GM21360 (cell line): Measurements from ENCODE around the gene SDR42E2.
"Not testable (repeated sequence)": the region's sequence is repeated elsewhere in the genome, so short reads cannot be mapped to it uniquely, and the experiment has no call there.

Experiments used
- ATAC-seq: cut with Tn5 transposase; IDR thresholded peaks from one replicate; pipeline ENCODE4 v1.9.1; 2021; ENCODE audit warnings: mild to moderate bottlenecking, moderate library complexity; ENCODE audit not compliant: unreplicated experiment

The SDR42E2 gene

DNA sequence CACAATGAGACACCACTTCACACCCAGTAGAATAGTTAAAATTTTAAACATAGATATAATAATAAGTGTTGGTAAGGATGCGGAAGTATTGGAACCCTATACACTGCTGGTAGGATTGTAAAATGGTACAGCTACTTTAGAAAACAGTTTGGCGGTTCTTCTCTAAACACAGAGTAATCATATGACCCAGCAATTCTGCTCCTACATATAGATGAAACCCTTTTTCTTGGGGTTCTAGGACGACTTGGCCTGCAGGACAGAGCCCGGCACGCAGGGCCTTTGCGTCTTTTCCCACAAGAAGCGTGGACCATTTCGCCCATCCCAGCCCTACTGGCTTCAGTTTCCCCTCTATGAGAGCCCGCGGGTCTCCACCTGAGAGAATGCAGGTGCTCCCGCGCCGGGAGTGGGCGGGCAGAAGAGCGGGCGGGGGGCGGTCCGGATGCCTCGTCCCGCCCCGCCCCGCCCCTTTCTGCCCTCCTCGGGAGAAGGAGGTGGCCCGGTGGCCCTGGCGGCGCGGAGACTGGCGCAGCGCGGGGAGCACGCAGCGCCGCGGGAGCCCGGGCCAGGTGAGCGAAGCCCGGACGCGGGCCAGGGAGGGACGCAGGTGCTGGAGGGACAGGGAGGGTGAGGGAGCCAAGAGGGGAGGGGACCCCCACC lies at the start of gene SDR42E2:
TSS of gene SDR42E2 (plus strand) at position 508 of the 657 bp plus-strand sequence. CDS start 3,077 bp downstream, outside the sequence.
- no peak for ATAC-seq

DNA sequence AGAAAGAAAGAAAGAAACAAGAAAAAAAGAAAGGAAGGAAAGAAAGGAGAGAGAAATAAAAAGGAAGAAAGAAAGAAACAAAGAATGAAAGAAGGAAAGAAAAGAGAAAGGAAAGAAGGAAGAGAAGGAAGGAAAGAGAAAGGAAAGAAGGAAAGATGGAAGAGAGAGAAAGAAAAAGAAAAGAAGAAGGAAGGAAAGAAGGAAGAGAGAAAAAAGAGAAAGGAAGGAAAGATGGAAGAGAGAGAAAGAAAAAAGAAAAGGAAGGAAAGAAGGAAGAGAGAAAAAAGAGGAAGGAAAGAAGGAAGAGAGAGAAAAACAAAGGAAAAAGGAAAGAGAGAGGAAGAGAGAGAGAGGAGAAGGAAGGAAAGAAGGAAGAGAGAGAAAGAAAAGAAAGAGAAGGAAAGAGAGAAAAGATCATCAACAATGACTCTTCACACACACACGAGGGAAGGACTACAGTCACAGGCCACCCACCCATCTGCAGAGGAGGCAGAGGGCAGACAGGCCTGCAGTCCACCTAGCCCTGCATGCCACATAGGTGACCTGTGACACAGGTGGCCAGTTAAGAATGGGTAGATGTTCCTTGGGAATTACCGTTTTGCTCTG lies 46.1 kb upstream of the SDR42E2 start:
- no peak for ATAC-seq

DNA sequence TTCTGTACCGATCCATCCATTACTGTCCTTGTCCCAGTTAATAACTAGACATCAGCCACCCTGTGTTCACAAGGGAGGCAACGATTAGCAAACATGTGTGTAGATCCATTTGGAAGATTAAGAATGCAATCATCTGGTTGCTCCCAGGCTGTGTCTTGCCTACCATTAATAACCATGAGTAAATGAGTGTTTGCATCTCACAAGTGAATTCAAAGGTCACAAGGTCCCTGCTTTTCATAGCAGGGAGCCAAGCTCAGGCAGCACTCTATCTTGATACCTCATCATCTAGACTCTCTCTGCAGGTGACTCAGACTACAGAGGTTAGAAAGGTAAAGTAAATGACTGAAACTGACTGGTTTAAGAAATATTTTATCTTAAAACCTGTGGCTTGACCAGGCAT lies 44.7 kb upstream of the SDR42E2 start:
- no peak for ATAC-seq

DNA sequence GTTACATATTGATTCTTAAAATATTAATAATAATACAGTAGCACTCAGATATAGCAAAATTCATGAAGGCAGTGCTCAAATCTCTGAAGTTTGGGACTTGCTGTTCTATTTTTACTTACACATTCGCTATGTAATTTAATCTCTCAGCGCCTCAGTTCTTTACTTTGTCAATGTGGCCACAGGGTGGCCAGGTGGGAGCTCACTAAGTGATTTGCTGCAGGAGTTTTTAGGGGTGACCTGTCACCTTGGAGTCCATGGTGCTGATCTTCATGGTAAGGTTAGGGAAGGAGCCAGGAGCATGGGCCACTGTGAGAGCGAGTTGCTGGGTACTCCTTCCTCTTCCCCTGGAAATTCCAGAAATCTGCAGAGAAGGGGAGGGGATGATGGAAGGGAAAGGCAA lies 41.9 kb upstream of the SDR42E2 start:
- no peak for ATAC-seq

DNA sequence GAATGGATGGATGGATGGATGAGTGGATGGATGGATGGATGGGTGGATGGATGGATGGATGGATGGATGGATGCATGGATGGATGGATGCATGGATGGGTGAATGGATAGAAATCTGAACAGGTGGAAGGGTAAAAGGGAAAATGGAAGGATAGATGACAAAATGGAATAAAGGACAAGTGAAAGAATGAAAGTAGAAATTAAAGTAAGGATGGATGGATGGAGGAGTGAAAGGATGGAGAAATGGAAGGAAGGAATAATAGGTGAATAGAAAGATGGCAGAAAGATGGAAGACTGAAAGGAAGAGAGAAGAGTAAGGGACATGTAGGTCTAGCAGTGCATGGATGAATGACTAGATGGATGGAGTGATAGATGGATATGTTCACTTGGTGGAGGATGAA lies 40.1 kb upstream of the SDR42E2 start:
- no peak for ATAC-seq

DNA sequence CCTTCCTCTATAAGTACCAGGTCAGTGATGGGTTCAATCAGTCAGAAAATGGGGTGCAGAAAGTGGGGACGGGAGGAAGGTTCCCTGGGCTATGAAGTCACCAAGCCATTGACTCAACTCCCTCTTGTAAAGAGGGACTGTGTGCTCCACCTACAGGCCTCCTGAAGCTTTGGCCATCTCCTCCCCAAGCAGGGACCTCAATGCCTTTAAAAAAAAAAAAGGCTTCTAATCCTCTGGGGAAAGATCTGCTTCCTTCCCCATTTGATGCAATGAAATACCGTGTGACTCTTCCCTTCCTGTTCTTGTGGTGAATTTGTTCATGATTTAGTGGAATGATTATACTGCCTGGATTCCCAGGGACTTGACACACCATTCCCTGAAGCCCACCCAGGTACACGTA lies 39.2 kb upstream of the SDR42E2 start:
- no peak for ATAC-seq

DNA sequence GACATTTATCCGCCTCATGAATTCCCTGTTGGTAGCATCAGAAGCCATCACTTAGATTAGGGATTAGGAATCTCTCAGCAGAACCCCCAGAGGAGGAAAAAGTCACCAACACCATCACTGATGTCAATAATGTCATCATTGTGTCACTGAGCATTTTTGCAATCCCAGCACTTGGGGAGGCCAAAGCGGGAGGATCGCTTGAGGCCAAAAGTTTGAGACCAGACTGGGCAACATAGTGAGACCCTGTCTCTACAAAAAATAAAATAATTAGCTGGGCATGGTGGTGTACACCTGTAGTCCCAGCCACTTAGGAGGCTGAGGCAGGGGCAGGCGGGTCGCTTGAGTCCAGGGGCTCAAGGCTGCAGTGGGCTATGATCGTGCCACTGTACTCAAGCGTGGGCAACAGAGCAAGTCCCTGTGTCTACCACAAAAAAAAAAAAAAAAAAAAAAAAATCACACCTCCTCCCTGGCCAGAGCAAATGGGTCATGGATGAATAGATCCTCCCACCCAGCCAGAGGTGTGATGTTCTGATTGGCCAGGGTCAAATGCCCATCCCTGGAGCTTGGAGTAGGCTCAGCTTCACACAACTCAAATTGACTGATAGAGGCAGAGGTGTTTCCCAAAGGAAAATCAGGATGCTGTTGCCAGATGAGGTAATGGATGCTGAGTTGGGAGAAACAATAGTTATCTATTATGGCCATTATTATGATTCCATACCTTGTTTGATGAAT lies 38.4 kb upstream of the SDR42E2 start:
- no peak for ATAC-seq

DNA sequence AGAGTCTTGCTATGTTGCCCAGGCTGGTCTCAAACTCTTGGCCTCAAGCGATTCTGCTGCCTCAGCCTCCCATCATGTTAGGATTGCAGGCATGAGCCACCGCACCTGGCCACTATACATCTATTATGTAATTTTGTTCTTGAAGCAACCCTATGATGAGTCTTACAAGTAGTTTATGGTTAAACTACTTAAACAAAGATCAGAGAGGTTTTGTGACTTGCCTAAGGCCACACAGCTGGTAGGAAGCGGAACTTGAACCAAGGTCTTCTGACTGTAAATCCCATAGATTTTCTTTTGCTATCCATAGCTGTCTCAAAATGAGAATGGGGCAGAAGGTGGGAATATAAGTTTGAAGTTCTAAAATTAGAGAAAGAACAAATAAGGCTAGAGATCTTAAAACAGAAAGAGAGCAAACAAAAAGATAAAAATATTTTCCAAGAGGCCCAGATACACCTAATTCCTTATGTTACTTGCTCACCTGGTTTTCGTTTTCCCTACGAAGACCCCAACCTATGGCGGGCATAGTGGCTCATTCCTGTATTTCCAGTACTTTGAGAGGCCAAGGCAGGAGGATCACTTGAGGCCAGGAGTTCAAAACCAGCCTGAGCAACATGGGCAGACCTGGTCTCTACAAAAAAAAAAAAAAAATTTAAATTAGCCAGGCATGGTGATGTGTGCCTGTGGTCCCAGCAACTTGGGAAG lies 37.6 kb upstream of the SDR42E2 start:
- ATAC-seq = no peak

DNA sequence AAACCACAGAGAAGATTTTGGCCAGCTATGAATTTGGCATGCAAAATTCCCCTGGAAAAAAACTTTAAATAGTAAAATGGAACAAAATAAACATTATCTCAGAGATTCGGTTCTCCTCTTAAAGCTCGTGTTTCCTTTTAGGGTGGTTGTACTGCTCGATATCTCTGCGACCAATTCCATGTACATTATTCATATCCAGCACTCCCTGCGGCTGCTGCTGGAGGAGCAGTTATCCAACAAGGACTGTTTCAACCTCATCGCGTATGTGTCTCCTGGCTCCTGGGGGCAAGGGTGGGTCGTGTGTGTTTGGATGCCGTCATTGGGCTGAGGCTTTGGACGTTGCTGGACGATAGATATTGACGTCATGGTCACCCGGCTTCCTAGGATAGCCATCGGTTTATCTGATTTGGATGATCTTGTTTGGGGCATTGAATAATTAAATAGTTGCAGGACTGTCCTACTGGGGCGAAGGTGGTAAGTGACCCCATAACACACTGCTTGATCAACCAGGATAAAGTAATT lies 36.2 kb upstream of the SDR42E2 start:
- no peak for ATAC-seq

DNA sequence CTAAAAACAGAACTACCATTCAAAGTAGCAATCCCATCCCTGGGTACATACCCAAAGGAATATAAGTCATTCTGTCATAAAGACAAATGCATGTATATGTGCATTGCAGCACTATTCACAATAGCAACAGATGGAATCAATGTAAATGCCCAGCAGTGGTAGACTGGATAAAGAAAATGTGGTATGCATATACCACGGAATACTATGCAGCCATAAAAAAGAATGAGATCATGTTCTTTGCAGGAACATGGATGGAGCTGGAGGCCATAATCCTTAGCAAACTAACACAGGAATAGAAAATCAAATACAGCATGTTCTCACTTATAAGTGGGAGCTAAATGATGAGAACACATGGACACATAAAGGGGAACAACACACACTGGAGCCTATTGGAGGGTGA lies 33.8 kb upstream of the SDR42E2 start:
- ATAC-seq = not testable (repeated sequence)

DNA sequence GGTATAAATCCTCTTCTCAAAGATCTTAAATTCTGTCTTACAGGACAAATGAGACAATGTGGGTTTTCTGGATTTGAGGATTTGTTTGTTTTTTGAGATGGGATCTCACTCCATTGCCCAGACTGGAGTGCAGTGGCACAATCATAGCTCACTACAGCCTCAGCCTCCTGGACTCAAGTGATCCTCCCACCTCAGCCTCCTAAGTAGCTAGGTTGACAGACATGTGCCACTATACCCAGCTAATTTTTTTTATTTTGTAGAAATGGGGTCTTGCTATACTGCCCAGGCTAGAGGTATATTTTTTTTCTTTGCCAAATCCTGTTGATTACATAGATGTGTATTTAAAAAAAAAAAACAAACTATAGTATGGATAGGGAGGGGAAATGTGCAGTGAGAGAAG lies 31.8 kb upstream of the SDR42E2 start:
- ATAC-seq = no peak

DNA sequence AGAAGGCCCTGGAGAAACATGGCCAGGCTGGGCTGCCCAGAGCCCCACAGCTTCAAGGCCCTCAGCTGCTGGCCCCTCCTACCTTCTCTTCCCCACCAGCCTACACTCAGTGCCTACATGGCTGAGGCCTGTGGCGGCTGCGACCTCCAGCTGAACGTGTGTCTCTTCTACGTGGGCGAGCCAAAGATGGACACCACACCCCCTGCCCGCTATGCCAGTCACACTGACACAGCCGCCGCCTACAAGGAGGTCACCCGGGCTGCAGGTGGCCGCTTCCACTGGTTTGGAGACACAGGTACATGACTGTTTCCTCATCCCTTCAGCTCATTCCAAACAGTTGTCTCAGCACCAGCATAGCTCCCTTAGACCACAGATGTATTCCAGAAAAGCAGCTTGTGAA lies 29.5 kb upstream of the SDR42E2 start:
- no peak for ATAC-seq

DNA sequence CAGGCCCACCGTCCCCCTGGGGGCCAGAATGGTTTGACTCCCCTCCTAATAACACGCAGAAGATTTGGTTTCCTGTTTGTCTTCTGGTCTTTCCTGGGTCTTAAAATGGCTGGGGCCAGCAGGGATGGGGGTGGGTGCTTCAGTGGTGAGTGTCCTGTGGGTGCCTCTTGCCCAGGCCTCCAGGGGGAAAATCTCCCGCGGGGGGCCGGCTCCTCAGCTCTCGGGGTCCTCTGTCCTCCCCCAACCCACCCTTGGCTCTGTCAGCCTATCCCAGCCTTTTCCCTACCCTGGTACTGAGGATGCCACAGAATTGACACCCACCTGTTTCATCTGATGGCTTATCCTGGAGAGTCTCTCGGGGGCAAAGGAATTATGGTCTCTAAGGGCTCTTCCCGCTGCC lies 23.8 kb upstream of the SDR42E2 start:
- ATAC-seq = no peak

DNA sequence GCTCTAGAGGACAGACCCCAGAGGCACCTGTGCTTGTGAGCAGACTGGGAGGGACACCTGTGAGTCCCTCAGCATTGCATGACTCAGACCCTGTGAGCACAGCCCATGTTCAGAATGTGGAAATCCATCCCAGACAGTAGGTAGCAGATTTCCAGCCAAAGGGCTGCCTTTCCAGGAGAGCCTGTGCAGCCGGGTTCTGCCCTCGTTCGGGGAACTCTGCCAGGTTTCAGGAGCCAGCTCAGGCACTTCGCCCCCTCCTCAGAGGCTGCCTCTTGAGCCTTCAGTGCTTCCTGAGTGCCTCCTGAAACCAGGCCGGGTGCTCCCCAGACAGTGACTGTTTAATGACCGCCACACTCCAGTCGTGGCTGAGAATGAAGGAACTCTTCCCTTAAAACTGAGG lies 23.3 kb upstream of the SDR42E2 start:
- ATAC-seq = no peak

DNA sequence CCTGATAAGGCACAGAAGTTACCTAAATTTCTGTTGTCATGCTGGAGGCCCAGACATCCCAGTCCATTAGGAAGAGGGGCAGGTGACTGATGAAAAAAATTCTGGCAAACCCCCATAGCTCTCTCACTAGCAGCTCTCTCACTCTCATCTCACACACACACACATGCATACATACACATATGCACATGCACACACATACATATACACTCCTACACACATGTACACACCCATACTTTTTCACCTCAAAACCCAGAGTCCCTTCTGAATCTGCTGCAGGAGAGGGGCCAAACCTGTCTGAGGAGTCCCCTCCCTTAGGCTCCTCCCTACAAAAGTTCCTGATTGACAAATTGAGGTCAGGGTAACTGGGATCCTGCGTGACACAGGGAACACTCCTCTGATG lies 22.6 kb upstream of the SDR42E2 start:
- ATAC-seq = no peak

DNA sequence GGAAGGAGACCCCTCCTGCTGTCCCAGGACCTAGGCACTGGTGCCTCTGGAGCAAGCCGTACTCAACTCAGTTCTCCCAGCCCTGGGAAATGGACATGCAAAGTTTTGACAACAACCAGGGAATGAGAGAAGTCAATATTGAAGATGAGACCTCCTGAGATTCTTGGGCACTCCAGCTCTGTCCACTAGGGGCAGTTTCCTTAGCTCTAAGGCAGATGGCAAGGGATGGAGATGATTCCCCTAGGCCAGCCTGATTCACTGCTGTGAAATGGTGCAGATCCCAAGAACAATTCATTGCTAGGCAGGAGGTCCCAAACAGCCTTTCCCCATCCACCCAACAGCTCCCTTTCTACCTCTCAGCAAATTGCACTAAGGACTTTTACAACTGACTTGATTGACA lies 20.5 kb upstream of the SDR42E2 start:
- ATAC-seq = no peak

DNA sequence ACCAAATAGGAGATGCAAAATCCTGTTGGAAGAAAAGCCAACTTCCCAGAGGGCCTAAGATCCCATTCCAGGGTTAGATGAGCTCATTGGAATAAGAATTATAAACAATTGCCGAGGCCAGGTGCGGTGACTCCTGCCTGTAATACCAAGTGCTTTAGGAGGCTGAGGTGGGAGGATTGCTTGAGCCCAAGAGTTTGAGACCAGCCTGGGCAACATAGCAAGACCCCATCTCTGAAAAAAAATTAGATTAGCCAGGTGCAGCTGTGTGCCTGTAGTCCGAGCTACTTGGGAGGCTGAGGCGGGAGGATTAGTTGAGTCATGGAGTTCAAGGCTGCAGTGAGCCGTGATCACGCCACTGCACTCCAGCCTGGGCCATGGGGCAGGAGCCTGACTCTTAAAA lies 17.8 kb upstream of the SDR42E2 start:
- ATAC-seq = no peak

DNA sequence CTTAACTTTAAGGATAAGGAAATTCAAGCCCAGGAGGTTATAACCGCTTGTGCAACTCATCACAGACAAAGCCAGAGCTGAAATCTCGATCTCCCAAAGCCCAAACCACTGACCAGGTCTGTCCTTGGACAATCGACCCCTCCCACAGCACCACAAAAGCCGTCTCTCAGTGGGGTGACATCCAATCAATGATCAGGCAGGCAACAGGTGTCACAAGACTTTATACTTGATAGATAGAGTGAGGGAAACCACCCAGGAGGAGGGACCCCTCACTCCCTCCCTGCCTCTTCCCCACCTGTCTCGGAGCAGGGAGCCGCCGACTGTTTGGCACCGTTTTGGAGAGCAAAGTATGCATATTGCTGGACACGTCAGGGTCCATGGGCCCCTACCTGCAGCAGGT lies 14.5 kb upstream of the SDR42E2 start:
- ATAC-seq = no peak

DNA sequence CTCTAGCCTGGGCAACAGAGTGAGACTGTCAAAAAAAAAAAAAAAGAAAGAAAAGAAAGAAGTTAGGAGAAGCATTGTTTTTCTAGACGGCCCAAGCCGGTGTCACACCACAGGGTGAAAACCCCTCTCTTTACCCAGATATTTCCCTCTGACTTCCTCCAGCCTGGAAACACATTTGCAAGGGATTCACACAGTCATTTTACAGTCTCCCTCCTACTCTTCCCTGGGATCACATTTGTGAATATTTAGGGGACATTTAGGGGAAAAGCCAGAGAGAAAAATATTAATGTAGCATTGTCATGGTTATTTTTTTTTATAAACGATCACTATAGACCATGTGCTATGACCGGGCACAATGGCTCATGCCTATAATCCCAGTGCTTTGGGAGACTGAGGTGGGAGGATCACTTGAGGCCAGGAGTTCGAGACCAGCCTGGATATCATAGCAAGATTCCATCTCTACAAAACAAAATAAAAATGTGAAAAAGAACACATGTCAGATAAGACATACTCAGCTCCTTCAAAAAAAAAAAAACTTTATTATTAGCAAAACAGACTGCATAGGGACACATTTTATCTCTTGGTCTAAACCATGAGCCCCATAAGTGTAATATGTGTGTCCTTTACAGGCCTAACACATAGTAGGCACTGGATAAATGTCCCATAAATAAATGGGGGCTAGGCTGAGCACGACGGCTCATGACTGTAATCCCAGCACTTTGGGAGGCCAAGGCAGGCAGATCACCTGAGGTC lies 10.9 kb upstream of the SDR42E2 start:
- ATAC-seq = no peak

DNA sequence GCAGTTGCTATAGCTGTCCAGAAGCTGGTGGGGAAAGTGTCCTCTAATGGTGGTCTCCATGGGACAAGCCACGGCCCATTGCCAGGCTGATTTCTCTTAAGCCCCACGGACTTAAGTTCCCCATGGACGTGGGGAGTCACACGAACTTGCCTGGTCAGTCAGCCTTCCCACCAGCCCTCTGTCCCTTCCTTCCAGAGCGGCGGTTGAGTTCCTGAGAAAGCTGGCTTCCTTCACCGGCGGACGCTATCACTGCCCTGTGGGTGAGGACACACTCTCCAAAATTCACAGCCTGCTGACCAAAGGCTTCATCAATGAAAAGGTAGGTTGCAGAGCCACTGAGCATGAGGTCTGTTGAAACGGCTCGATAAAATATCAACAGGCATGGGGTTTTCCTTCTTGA lies 10.0 kb upstream of the SDR42E2 start:
- ATAC-seq = no peak

DNA sequence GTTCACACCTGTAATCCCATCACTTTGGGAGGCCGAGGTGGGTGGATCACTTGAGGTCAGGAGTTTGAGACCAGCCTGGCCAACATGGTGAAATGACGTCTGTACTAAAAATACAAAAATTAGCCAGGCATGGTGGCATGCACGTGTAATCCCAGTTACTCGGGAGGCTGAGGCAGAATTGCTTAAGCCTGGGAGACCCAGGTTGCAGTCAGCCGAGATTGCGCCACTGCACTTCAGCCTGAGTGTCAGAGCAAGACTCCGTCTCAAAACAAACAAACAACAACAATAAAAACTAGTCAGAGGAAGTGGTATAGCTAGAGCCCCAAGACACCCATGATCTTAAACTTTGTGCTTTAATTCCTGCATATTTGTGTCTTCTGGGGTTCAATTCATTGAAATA lies 9.2 kb upstream of the SDR42E2 start:
- not testable (repeated sequence) for ATAC-seq
